Measurements from ENCODE around the gene TMX4.
A peak's percentile ranks its signal among the peaks of the same experiment; 100 is the strongest.
"Not testable (repeated sequence)": the region's sequence is repeated elsewhere in the genome, so short reads cannot be mapped to it uniquely, and the experiment has no call there.

The TMX4 gene

GRCh38 chr20:8019246-8019997 is at the start of gene TMX4:
TMX4 (minus strand) TSS chr20:8019761; CDS start chr20:8019613, 148 bp downstream.
- DNase-seq (ENCODE audit: low read depth), result peak; percentile 89

GRCh38 chr20:8067082-8067481 is 47.5 kb upstream of the TMX4 start:
- no peak for DNase-seq (ENCODE audit: low read depth)

- DNase-seq (ENCODE audit: low read depth), result no peak
These were observed 47.1 kb upstream of the TMX4 start for GRCh38 chr20:8066662-8067061.

GRCh38 chr20:8065691-8066090 is 46.1 kb upstream of the TMX4 start:
- no peak for DNase-seq (ENCODE audit: low read depth)

- no peak for DNase-seq (ENCODE audit: low read depth)
These were observed 43.2 kb upstream of the TMX4 start for GRCh38 chr20:8062756-8063155.

- no peak for DNase-seq (ENCODE audit: low read depth)
These were observed 42.4 kb upstream of the TMX4 start for GRCh38 chr20:8061861-8062518.

GRCh38 chr20:8060977-8061376 is 41.4 kb upstream of the TMX4 start:
- DNase-seq (ENCODE audit: low read depth), result no peak

GRCh38 chr20:8057871-8058270 is 38.3 kb upstream of the TMX4 start:
- DNase-seq (ENCODE audit: low read depth), result no peak

GRCh38 chr20:8055096-8055495 is 35.5 kb upstream of the TMX4 start:
- DNase-seq (ENCODE audit: low read depth), result no peak

- no peak for DNase-seq (ENCODE audit: low read depth)
These were observed 30.7 kb upstream of the TMX4 start for GRCh38 chr20:8050157-8050837.

GRCh38 chr20:8049310-8049709 is 29.7 kb upstream of the TMX4 start:
- DNase-seq (ENCODE audit: low read depth), result no peak

- no peak for DNase-seq (ENCODE audit: low read depth)
These were observed 26.4 kb upstream of the TMX4 start for GRCh38 chr20:8045946-8046345.

GRCh38 chr20:8043687-8044282 is 24.2 kb upstream of the TMX4 start:
- DNase-seq (ENCODE audit: low read depth), result peak; percentile 32

- DNase-seq (ENCODE audit: low read depth), result no peak
These were observed 19.5 kb upstream of the TMX4 start for GRCh38 chr20:8039042-8039441.

GRCh38 chr20:8036771-8037170 is 17.2 kb upstream of the TMX4 start:
- DNase-seq (ENCODE audit: low read depth), result no peak

GRCh38 chr20:8033151-8033841 is 13.7 kb upstream of the TMX4 start:
- no peak for DNase-seq (ENCODE audit: low read depth)

GRCh38 chr20:8032499-8032898 is 12.9 kb upstream of the TMX4 start:
- DNase-seq (ENCODE audit: low read depth), result no peak

GRCh38 chr20:8031539-8031938 is 12.0 kb upstream of the TMX4 start:
- DNase-seq (ENCODE audit: low read depth), result not testable (repeated sequence)

- no peak for DNase-seq (ENCODE audit: low read depth)
These were observed 2.1 kb upstream of the TMX4 start for GRCh38 chr20:8021541-8022269.

- no peak for DNase-seq (ENCODE audit: low read depth)
These were observed 936 bp upstream of the TMX4 start for GRCh38 chr20:8020314-8021079.

- no peak for DNase-seq (ENCODE audit: low read depth)
These were observed 362 bp upstream of the TMX4 start for GRCh38 chr20:8019998-8020247.

Data from stromal cell of bone marrow (primary cell).